HK-2 (cell line): ENCODE results near the gene CCDC138.

Experiments used
- DNase-seq: peaks from one replicate; pipeline ENCODE4 v3.0.0-alpha.2; 2018; ENCODE audit not compliant: unreplicated experiment

CCDC138 gene

GRCh38 chr2:108896741-108897140, 110.2 kb downstream of the CCDC138 start:
- DNase-seq = no peak

DNA sequence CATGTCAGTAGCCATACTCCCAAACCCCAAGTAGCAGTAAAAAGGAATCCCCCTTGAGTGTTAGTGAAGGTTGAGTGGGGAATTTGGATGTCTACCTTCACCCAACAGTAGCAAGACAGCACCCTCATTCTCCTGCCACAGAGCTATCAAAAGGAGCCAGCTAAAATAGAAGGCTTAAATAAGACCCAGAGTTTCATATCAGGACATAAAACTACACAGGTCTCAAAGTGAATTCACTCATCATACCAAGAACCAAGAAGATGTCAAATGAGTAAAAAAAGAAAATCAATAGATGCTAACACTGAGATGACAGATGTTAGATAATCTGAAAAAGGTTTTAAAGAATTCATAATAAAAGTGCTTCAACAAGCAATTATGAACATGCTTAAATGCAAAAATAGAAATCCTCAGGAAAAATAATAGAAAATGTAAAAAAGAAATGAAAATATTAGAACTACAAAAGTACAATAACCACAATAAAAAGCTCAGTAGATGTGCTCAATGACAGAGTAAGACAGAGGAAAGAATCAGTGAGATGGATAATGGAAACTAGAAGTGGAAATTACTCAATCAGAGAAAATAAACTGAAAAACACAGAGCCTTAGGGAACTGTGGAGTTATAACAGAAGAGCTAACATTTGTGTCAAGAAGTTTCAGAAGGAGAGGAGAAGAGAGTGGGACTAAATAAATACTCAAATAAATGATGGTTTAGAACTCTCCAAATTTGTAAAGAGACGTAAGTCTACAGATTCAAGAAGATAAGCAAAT, 111.9 kb downstream of the CCDC138 start:
- no peak for DNase-seq

DNA sequence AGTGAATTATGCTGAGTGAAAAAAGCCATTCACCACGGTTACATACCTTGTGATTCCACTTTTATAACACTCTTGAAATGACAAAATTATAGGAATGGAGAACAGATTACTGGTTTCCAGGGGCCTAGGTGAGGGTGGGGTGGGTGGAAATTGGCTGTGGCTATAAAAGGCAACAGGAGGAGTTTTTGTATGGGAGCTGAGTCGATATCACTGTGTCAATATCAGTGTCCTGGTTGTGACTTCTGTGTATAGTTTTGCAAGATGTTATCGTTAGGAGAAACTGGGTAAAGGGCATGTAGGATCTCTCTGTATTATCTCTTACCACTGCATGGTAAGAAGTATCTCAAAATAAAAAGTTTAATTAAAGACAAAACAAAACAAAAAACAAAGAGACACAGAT, 118.1 kb downstream of the CCDC138 start:
- DNase-seq = no peak

DNA sequence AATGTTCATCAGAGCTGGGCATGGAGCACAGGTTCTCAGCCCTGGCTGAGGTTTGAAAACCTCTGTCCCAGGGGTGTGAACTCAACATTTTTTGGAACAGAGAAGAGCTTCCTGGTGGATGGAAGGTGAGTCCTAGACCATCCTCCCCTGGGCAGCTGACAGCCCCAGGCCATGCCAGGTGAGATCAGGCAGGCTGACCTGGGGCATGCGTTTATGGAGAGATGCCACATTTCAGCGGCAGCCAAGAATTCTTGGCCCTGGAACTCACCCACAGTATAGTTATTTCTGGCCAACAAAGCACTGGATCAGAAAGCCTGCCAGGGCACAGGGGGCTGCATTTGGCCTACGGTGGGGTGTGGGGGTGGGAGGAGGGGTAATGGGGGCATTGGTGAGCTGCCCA, 118.6 kb downstream of the CCDC138 start:
- no peak for DNase-seq

DNA sequence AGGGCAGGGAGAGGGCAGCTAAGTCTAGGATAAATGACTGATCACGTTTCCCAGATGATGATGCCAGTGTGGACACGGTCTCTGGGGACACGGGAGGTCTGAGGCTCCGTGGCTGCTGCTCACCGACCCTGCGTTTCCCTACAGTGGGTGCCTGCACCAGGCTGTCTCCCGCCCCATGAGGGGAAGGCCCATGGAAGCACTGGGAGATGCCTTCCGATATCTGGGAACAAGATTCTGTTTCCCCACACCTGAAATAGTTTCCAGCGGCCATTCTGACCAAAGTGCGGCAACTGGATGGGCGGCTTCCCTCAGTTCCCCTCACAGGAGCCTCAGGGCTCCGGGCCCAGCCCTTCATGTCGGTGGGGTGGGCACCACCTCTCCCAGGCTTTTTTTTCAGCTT, 119.3 kb downstream of the CCDC138 start:
- no peak for DNase-seq

DNA sequence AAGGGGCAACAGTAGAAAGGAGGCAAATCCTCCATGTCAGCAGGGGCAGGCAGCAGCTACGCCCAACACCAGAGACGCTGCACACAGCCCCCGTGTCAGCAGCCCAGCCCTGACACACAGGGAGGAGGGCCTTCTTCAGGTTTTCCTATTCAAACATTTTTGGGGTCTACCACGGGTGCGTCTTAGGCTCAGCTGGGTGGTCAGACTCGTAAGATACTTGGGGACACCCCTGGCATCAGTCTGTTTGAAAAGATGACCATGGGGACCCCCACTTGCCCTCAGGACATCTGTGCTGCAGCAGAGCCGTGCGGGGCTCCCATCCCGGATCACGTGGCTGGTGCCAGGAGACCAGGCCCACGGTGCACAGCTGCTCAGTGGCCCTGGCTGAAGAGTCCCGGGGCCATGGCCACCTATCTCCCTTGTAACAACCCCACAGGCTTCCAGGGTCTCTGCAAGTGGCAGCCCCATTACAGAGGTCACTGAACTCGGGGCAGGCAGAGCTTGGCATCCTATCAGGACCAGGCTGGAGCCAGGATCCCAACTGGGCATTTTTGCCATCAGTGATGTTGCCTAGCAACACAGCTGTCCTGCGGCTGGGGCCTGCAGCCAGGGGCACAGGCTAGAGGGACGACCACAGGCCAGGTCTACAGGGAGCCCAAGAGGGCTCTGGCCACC, 120.0 kb downstream of the CCDC138 start:
- DNase-seq = no peak

GRCh38 chr2:108907822-108908712, 121.5 kb downstream of the CCDC138 start:
- no peak for DNase-seq

DNA sequence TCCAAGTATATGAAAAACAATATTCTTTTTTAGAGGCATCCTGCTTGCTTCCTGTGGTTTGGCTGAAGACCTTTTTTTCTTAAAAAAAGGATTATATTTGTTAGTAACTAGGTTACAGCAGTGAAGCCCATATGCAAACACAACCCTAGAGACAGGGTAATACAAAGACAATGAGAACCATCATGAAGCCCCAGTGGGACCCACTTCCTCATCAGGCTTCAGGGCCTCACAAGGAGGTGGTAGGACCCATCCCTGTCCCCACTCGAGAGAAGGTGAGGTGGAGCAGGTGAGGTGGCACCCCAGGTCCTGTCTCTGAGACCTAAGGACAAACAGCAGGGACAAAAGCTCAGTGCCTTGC, 122.1 kb downstream of the CCDC138 start:
- no peak for DNase-seq

- no peak for DNase-seq
Observed at GRCh38 chr2:108909275-108909823, 122.8 kb downstream of the CCDC138 start.

- no peak for DNase-seq
Observed at GRCh38 chr2:108910011-108910431, 123.5 kb downstream of the CCDC138 start.

GRCh38 chr2:108910541-108911396, 124.2 kb downstream of the CCDC138 start:
- no peak for DNase-seq

DNA sequence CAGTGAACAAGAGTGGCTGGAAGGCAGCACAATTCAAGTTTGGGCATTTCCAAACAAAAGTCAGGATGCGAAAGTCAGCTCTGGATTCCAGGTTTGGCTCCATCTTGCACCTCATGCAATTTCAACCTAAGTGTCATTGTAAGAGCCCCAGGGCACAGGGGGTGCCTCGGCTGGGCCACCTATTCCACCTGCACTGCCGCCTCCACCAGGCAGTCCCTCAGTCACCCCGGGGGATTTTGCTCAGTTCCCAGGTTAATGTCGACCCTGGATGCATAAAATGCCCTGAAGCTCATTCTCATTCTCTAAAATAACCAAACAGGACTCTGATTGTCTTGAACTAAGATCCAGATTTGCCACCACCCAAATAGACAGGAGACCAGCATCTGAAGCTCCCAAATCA, 124.8 kb downstream of the CCDC138 start:
- no peak for DNase-seq

DNA sequence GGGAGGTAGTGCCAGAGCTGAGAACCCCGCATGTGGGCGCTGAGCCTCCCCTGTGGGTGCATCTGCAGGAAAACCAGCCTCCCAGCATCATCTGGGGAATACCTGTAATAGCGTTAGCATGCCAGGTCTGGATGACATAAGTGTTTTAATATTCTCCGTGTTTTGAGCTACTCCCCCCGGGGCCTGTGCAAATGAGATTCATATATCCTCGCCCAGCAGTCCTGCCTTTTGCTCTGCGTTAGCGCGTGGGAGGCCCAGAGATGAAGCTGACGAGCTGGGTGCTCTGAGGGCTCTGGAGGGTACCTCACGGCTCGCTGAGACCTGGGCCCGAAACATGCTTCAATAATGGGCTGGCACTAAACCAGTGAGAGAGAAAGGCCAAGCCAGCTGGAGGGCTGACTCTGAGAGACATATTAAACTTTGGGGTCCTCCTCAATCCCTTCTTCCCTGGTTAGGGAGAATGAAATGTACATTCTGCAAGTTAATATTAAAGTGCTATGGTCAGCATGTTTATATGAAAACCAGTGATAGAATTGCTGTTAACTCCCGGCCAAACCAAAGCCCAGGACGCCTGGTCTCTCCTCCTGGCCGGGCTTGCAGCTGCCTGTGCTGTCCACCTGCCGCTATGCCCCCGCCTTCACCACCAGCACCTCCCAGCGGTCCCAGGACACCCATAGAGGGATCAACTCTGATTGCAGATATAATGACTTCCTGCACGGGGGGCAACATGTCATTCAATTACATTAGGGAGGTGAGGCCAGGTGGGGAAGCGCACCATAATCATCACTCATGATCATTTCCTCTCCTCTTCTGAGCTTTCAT, 125.4 kb downstream of the CCDC138 start:
- no peak for DNase-seq

- DNase-seq = no peak
Observed at GRCh38 chr2:108912629-108912902, 126.0 kb downstream of the CCDC138 start.

GRCh38 chr2:108916122-108916795, 129.7 kb downstream of the CCDC138 start:
- DNase-seq = no peak

- no peak for DNase-seq
Observed at GRCh38 chr2:108916796-108917421, 130.3 kb downstream of the CCDC138 start.

DNA sequence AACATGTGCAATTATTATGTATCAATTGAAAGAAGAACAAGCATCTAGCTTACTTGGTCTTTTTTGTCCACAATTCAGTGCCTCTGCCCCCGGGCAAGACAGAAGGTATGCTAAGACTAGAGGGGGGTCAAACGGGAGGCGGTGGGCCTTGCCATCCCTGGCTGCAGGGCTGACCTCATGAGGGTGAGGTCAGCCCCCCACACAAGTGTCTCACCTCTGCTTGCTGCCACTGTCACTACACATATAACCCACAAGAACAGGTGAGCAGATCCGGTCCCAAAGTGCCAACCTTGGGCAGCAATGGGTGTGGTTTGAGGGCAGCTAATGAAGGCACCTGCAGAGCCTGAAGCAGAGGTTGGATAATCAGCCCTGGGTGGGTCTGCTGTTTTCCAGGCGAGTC, 131.0 kb downstream of the CCDC138 start:
- DNase-seq = no peak

- DNase-seq = no peak
Observed at GRCh38 chr2:108918156-108918874, 131.7 kb downstream of the CCDC138 start.

GRCh38 chr2:108918941-108919341, 132.4 kb downstream of the CCDC138 start:
- DNase-seq = no peak
